Right lobe of liver (tissue), 6 donors: Measurements from ENCODE around the gene C1orf198. TPM values are rescaled to one million over a fixed set of nuclear protein-coding genes. Genes with fewer than 3 reads are reported as not detected.

ENCODE experiments used
- ATAC-seq, 4 donors: fragments of 200-7000 bp; cut with Tn5 transposase; one replicate each; pipeline ENCODE4 v1.9.1; 2020; ENCODE audit warnings: mild to moderate bottlenecking in 4 of 4, moderate library complexity in 4 of 4
- DNase-seq, 3 donors: peaks; one replicate each; pipeline ENCODE4 v3.0.0-alpha.2; 2020
- H3K27ac ChIP-seq, 3 donors: fragments of 200-600 bp; one replicate each; pipeline ENCODE4 v1.8.0; 2022
- H3K27me3 ChIP-seq, 2 donors: fragments of 200-600 bp; one replicate each; pipeline ENCODE4 v1.8.0; 2022
- H3K36me3 ChIP-seq, 4 donors: fragments of 200-600 bp; sonication (generic) in 1 of 4; one replicate each; pipeline versions ENCODE4 v1.5.1 to v1.8.0; 2017 to 2022; ENCODE audit warnings: control low read depth in 1 of 4
- H3K4me1 ChIP-seq, 4 donors: fragments of 200-600 bp; sonication (generic) in 1 of 4; one replicate each; pipeline versions ENCODE4 v1.5.1 to v1.8.0; 2017 to 2022; ENCODE audit warnings: control low read depth in 1 of 4
- H3K4me3 ChIP-seq, 3 donors: fragments of 200-600 bp; one replicate each; pipeline ENCODE4 v1.8.0; 2022
- H3K9me3 ChIP-seq, 4 donors: fragments of 200-600 bp; sonication (generic) in 1 of 4; one replicate each; pipeline versions ENCODE4 v1.5.1 to v1.8.0; 2017 to 2022; ENCODE audit warnings: control low read depth in 1 of 4
- POLR2A ChIP-seq: fragments of 450-650 bp; IDR thresholded peaks from one replicate; pipeline ENCODE4 v1.6.1; 2017; ENCODE audit warnings: antibody characterized with exemption, mild to moderate bottlenecking
- WGBS: methylation state at CpG from one replicate; pipeline ENCODE4 v1.1.6; 2018; ENCODE audit warnings: low coverage, low lambda C conversion rate; ENCODE audit not compliant: insufficient coverage; ENCODE audit errors: missing lambda C conversion rate; 5-methylcytosine and 5-hydroxymethylcytosine counted together
- intact Hi-C, 2 donors: fragments of 100-400 bp; cut with DNase I; formaldehyde crosslinking; loops; one replicate each; pipeline versions ENCODE4 v1.11.2 to v1.14.1; 2022
- total RNA-seq, 6 experiments: library from RNA; depleted of rRNA in 2 of 6; stranded (reverse); fragments of >200 nt in 2 of 6; fragmentation: NEBNext Ultra II Directional in 3 of 6; extraction: Animal tissue kit (Norgen Biotek cat#: 25700) in 3 of 6; gene quantifications; one replicate each; pipeline versions ENCODE4 v1.1.0 to v1.2.4, GENCODE V29; 2016 to 2023
- TF ChIP-seq, protein P1 (sequence below), 4 donors: fragments of 200-600 bp in 3 of 4; fragments of 450-650 bp in 1 of 4; IDR thresholded peaks; one replicate each; pipeline versions ENCODE4 v1.5.1 to v1.8.0; 2016 to 2022; ENCODE audit warnings: antibody characterized with exemption in 4 of 4, mild to moderate bottlenecking in 2 of 4
- donor health status: DM: no; HTN: yes; CAD: no.
- donor health status: DM: no; HTN: no; CAD: no.
- donor health status: DM: no; HTN: no; CAD: no.
- donor health status: DM: no; HTN: yes; CAD: no.
- donor health status: DM: no; HTN: yes; CAD: no.

C1orf198 gene
- total RNA-seq, 6 experiments from 2014 or later, result 4.2 to 33.7 (median 17.2) TPM

DNA sequence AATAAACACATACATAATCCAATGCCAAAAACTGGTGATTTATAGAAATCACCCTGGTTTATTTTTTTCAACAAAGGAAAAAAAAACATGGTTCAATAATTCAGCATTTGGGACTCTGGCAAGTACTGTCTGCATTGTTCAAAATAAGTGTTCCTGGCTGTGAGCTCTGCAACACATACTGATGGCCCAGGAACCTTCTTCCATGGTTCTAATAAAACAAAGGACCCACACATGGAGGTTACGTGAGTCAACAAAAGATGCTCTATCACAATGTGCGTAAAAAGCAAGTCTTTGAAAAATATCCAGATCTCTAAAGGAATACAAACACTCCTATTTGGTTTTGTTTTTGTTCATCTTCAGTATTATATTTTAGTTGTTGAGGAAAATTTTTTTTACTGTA lies 37.9 kb upstream of the C1orf198 start:
- Histone ChIP-seq H3K27me3 (no peaks in the 10 kb centered on the region), H3K9me3 (no peaks in the 10 kb centered on the region), H3K27ac (no peak overlapping the region), H3K4me3 (no peak overlapping the region), H3K4me1 (no peaks in the 10 kb centered on the region), H3K36me3 (peaks cover 0 to 20% (median 1%) of the 10 kb centered on the region in 4 donors)
- ATAC-seq (no peak), DNase-seq (no peak)
- intact Hi-C loops, result no loop called here
- TF ChIP-seq, protein P1, sequence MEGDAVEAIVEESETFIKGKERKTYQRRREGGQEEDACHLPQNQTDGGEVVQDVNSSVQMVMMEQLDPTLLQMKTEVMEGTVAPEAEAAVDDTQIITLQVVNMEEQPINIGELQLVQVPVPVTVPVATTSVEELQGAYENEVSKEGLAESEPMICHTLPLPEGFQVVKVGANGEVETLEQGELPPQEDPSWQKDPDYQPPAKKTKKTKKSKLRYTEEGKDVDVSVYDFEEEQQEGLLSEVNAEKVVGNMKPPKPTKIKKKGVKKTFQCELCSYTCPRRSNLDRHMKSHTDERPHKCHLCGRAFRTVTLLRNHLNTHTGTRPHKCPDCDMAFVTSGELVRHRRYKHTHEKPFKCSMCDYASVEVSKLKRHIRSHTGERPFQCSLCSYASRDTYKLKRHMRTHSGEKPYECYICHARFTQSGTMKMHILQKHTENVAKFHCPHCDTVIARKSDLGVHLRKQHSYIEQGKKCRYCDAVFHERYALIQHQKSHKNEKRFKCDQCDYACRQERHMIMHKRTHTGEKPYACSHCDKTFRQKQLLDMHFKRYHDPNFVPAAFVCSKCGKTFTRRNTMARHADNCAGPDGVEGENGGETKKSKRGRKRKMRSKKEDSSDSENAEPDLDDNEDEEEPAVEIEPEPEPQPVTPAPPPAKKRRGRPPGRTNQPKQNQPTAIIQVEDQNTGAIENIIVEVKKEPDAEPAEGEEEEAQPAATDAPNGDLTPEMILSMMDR (IDR thresholded peaks at IDR 0.05), result no peak
- no peak for TF ChIP-seq POLR2A
- WGBS, result 89% methylated on average over 2 of the region's 2 CpGs

DNA sequence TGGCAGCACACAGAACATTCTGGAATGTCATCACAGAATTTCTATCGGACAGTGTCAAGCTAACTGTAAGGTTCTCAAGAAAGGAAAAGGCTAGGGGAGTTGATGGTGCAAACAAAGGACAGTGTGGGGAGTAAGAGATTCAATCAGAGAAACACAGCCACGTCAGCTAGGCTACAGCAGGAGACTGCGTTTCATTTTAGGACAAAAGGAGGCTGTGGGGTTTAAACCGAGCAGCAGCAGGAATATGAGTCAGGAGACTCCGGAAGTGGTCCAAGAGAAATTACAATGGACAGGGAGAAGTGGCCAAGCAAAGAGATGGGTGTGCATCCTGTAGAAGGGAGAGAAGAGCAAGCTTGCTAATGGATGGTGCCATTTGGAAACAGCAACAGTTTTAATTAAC lies 37.4 kb upstream of the C1orf198 start:
- ATAC-seq, result no peak
- Histone ChIP-seq H3K9me3 (no peaks in the 10 kb centered on the region), H3K4me1 (no peaks in the 10 kb centered on the region), H3K27ac (no peak overlapping the region), H3K27me3 (no peaks in the 10 kb centered on the region), H3K36me3 (peaks cover 0 to 20% (median 1%) of the 10 kb centered on the region in 4 donors), H3K4me3 (no peak overlapping the region)
- intact Hi-C loops, result no loop called here
- no peak for DNase-seq
- WGBS, result 85% methylated on average over 4 of the region's 5 CpGs
- TF ChIP-seq, protein P1 (IDR thresholded peaks at IDR 0.05), result no peak
- no peak for TF ChIP-seq POLR2A

DNA sequence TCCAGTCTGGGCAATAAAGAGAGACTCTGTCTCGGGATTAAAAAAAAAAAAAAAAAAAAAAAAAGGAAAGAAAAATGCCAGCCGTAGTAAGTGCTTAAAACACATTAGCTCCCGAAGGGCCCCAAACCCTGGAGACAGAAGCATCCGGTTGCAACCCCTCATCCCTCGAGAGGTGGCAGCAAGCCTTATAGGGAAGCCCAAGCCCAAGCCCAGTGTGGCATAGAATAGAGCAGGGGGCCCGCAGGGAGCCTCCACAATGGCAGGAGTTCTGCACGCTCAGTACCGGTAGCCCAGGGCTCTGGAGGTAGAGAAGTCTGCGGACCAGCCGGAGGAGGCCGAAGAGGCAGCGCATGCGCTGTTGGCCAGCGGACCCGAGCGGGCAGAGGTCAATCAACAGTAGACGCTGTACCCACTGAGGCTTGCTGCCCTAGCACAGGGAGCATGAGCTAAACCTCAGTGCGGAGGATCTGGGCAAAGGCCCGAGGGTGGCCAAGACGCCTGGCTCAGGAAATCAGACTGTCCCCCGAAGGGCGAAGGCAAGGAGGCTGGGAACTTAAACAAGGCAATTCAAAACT lies 34.1 kb upstream of the C1orf198 start:
- ATAC-seq, result peak in 1 of 4 donors; percentile 41
- TF ChIP-seq, protein P1 (IDR thresholded peaks at IDR 0.05), result no peak
- TF ChIP-seq POLR2A, result no peak
- H3K4me1 ChIP-seq, result no peaks in the 10 kb centered on the region
- H3K27ac ChIP-seq, result no peak overlapping the region
- peaks cover 0 to 7% (median 0%) of the 10 kb centered on the region in 4 donors for H3K36me3 ChIP-seq
- H3K27me3 ChIP-seq, result no peaks in the 10 kb centered on the region
- 97% methylated on average over 5 of the region's 22 CpGs for WGBS
- H3K9me3 ChIP-seq, result no peaks in the 10 kb centered on the region
- no peak overlapping the region for H3K4me3 ChIP-seq
- no peak for DNase-seq
- intact Hi-C loops, result no loop called here

DNA sequence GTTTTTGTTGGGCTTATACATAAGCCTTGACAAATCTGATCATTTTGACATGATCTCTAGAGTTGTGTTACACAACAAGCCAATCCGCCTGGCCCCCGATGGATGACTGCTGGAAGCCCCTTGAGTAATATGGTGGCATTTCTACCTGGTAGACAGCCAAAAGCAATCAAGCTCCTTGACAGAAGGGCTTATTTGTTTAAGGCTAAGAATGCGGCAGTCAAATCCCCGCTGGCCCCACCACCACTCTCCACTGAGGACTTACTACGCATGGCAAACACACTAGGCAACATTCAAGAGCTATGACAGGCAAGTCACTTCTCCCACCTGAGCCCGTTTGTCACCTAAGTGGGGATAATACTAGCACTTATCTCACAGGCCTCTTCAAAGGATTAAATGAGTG lies 33.4 kb upstream of the C1orf198 start:
- Histone ChIP-seq H3K4me1 (no peaks in the 10 kb centered on the region), H3K4me3 (no peak overlapping the region), H3K27me3 (no peaks in the 10 kb centered on the region), H3K27ac (no peak overlapping the region), H3K9me3 (no peaks in the 10 kb centered on the region), H3K36me3 (no peaks in the 10 kb centered on the region)
- WGBS, result 97% methylated on average over 3 of the region's 6 CpGs
- TF ChIP-seq, protein P1 (IDR thresholded peaks at IDR 0.05), result no peak
- no peak for TF ChIP-seq POLR2A
- ATAC-seq, result no peak
- intact Hi-C loops, result no loop called here
- no peak for DNase-seq
